GM12801 (cell line): ENCODE measurements around the gene IPCEF1.

ENCODE experiments used
- TF ChIP-seq, protein P1 (sequence below): IDR thresholded peaks from one replicate; pipeline ENCODE4 v1.5.1; 2011; ENCODE audit warnings: control low read depth; ENCODE audit not compliant: insufficient read length; ENCODE audit errors: extremely low read depth

IPCEF1 gene, protein sequence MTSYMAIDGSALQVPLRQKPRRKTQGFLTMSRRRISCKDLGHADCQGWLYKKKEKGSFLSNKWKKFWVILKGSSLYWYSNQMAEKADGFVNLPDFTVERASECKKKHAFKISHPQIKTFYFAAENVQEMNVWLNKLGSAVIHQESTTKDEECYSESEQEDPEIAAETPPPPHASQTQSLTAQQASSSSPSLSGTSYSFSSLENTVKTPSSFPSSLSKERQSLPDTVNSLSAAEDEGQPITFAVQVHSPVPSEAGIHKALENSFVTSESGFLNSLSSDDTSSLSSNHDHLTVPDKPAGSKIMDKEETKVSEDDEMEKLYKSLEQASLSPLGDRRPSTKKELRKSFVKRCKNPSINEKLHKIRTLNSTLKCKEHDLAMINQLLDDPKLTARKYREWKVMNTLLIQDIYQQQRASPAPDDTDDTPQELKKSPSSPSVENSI

DNA sequence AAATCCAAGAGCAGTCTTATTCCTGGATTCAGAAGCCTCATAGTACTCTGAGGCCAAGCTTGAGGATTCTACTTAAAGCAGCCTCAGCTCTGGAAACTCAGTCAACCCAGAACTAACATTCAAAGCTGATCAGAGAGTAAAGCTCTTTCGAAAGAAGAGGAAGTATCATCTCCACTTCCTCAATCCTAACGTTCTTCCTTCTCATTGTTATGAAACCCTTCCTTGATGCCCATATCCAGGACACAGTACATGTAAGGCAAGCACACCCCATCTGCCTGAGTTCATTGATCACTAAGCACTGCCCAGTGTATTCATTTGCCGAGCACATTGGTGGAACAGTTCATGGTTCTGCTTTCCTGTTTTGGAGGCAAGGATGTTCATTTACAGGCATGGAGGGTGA lies at the start of gene IPCEF1:
Gene IPCEF1, minus strand, starts transcription at position 114 of the 400 bp plus-strand sequence. CDS start 90,856 bp downstream, outside the sequence.
- TF ChIP-seq, protein P1, sequence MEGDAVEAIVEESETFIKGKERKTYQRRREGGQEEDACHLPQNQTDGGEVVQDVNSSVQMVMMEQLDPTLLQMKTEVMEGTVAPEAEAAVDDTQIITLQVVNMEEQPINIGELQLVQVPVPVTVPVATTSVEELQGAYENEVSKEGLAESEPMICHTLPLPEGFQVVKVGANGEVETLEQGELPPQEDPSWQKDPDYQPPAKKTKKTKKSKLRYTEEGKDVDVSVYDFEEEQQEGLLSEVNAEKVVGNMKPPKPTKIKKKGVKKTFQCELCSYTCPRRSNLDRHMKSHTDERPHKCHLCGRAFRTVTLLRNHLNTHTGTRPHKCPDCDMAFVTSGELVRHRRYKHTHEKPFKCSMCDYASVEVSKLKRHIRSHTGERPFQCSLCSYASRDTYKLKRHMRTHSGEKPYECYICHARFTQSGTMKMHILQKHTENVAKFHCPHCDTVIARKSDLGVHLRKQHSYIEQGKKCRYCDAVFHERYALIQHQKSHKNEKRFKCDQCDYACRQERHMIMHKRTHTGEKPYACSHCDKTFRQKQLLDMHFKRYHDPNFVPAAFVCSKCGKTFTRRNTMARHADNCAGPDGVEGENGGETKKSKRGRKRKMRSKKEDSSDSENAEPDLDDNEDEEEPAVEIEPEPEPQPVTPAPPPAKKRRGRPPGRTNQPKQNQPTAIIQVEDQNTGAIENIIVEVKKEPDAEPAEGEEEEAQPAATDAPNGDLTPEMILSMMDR: no peak

DNA sequence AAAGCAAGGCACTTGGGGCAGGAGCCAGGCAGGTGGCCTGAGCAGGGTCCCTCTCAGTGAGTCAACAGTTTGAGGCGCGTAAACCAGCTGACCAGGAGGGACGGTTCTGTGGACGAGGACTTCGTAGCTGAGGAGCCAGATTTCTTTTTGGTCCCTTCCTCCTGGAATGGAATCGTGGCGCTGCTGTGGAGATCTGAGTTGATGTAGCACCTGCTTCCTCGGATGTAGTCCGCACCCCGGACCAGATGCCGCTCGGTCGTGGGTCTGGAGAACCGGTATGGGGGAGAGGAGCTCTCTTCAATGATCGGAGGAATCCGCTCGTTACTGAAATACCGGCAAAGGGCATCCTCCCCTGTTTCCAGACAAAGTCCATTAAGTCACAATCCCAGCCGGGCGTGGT lies 49.7 kb upstream of the IPCEF1 start:
- TF ChIP-seq, protein P1: no peak

DNA sequence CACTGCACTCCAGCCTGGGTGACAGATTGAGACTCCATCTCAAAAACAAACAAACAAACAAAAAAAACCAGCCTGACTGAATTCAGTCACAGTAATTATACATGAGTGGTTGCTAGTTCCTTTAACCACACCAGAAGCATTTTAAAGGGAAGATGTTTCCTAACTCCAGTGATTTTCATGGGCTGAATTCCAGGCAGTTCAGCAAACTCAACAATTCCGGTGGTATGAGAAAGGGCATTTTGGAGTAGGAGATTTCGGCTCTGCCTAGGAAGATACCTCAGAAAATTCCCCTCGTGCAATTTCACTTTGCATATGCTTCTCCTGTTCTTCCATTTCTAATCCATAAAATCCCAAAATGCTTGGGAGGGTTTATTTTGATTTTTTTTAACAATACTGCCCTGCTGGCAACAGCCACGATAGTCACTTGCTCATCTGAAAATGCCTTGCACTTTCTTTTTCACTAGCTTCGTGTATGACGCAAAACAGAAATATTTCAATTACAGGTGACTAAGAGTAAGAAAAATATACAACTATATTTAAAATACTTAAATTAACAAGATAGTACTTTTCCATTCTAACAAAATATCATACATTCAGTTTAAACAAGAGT lies 48.3 kb upstream of the IPCEF1 start:
- TF ChIP-seq, protein P1: no peak

DNA sequence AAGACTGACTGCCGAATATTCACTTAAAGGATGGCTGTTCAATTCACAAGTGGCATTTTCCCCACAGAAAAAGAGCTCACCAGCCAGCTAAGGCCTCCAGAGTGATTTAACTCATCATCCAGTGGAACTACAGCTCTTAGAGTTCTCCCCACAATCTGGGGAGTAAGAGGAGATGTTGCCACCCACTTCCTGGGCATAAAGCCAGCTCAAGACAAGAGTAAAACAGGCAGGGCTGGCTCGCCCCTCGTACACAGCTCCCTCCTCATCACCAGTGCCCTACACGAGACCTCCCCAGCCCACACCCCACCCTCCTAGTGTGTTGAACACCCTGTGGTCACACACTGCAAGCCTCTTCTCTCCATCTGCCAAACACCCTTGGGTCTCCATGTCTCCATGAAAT lies 47.2 kb upstream of the IPCEF1 start:
- TF ChIP-seq, protein P1: no peak

DNA sequence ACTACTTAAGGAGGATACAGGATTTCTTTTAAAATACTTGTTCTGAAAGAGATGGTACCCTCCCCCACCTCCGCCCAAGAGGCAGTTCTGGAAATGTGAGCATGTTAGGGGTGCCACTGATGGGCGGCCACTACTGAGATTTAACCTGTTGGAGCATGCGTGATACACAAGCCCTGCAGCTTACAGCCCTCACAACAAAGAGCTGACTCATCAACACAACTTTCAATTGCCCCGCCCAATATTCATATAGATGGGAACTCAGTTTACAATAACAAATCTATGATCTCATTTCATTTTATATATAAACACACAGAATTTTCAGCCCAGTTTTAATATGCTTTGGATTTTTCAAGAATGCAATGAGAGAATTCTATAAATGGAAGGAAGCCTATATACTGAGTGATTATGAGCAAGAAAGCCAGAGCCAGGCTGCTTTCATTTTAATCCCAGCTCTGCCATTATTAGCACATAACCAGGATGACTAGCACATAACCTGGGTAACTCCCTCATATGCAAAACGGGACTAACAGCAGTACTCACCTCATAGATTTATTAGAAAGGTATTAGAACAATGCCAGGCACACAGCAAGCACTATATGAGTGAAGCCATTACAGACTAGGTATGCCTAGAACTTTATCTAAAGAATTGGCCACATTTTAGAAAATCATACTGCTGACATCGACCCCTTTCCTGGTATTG lies 45.6 kb upstream of the IPCEF1 start:
- TF ChIP-seq, protein P1: no peak

DNA sequence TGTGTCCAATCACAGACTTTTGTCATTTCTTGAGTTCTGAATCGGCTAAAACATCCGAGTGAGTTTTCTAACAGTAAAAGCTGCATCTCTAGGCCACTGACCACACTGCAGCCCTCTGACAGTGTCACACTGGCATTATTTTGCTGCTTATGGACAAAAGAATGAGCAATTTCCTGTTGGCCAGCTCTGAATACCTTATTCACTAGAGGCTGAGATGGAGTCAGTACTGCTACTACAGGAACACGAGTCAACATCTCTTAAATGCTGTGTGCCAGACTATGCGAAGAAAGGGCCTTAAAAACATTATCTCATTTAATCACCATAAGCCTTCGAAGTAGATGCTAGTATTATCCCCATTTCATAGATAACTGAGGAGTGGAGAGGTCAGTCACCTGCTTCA lies 42.5 kb upstream of the IPCEF1 start:
- TF ChIP-seq, protein P1: no peak

DNA sequence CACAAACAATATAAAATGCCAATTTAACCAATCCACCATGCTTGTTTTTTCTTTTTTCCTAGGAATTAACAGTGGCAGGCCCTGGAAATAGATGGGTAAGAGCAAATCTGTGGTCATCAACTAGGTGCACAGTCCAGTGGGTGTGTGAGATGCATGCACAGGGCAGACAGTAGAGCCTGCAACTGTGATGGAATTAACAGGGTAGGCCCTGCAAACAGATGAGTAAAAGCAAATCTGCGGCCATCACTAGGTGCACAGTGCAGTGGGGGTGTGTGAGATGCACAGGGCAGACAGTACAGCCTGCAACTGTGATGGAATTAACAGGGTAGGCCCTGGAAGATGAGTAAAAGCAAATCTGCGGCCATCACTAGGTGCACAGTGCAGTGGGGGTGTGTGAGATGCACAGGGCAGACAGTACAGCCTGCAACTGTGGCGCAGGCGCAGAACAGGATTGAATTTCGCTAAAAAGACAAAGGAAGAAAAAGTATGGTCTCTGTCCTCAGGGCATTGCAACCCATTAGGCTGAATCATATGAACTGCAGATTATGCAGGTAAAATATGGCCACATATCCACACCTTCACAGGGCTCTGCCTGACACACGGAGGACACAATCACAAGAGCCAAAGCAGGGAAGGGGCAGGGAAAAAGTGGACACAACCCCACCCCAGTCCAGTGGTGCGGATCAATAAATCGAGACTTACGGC lies 41.0 kb upstream of the IPCEF1 start:
- TF ChIP-seq, protein P1: no peak
